Measurements from ENCODE around the gene TMTC1. TPM values are rescaled to one million over a fixed set of nuclear protein-coding genes. Genes with fewer than 3 reads are reported as not detected.

TMTC1 gene
- total RNA-seq, 1 experiment from 2014 or later: 6.1 TPM

DNA sequence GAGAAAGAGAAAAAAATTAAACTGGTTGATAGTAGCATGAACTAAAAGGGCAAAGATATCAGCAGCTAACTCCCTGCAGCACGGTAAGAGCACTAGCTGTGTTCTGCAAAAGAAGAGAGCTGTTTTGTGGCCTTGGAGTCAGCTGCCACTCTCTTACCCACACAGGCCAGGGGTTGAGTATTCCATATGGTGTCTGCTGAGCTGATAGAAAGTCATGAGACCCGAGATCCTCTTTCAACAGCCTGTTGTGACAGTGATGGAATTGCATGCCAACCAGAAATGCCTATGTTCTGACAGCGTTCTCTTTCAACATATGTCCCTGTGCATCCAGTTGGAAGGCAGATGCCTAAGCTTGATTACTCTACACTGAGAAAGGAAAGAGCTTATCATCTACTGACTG is 39.9 kb downstream of the TMTC1 start:
- CTCF ChIA-PET: no interaction called here
- POLR2A ChIA-PET (ENCODE audit: low non-redundant PET): no interaction called here
- Histone ChIP-seq H3K27ac (ENCODE audit: low read depth, low read length, poor library complexity, severe bottlenecking) (no peak overlapping the region), H3K4me1 (ENCODE audit: insufficient read depth, low read length, poor library complexity, severe bottlenecking) (no peaks in the 10 kb centered on the region), H3K9me3 (ENCODE audit: low read depth, low read length, poor library complexity, severe bottlenecking) (no peaks in the 10 kb centered on the region), H3K27me3 (replicated peaks; ENCODE audit: insufficient read depth, low read depth, low read length, poor library complexity) (no peaks in the 10 kb centered on the region), H3K36me3 (ENCODE audit: insufficient read depth, low read length, poor library complexity, severe bottlenecking) (no peaks in the 10 kb centered on the region), H3K4me3 (ENCODE audit: low read depth, low read length, poor library complexity, severe bottlenecking) (no peak overlapping the region)
- DNase-seq (ENCODE audit: low spot score): peak; percentile 46
- no peak for TF ChIP-seq EZH2 (IDR thresholded peaks at IDR 0.05; ENCODE audit: borderline replicate concordance, low read depth, low read length, poor library complexity, severe bottlenecking)
- TF ChIP-seq CTCF (conservative IDR thresholded peaks at IDR 0.05; ENCODE audit: low read depth, low read length): no peak
- intact Hi-C loops (cut with micrococcal nuclease; ENCODE audit: unreplicated experiment): no loop called here
- no TSS peak for BruUV-seq (replicated peaks)

GRCh38 chr12:29743077-29743476 is 40.7 kb downstream of the TMTC1 start:
- CTCF ChIA-PET: no interaction called here
- Histone ChIP-seq H3K4me1 (ENCODE audit: insufficient read depth, low read length, poor library complexity, severe bottlenecking) (no peaks in the 10 kb centered on the region), H3K4me3 (ENCODE audit: low read depth, low read length, poor library complexity, severe bottlenecking) (no peak overlapping the region), H3K36me3 (ENCODE audit: insufficient read depth, low read length, poor library complexity, severe bottlenecking) (no peaks in the 10 kb centered on the region), H3K9me3 (ENCODE audit: low read depth, low read length, poor library complexity, severe bottlenecking) (no peaks in the 10 kb centered on the region), H3K27ac (ENCODE audit: low read depth, low read length, poor library complexity, severe bottlenecking) (no peak overlapping the region), H3K27me3 (replicated peaks; ENCODE audit: insufficient read depth, low read depth, low read length, poor library complexity) (no peaks in the 10 kb centered on the region)
- no peak for TF ChIP-seq CTCF (conservative IDR thresholded peaks at IDR 0.05; ENCODE audit: low read depth, low read length)
- no TSS peak for BruUV-seq (replicated peaks)
- POLR2A ChIA-PET (ENCODE audit: low non-redundant PET): no interaction called here
- intact Hi-C loops (cut with micrococcal nuclease; ENCODE audit: unreplicated experiment): no loop called here
- no peak for DNase-seq (ENCODE audit: low spot score)

- no peaks in the 10 kb centered on the region for H3K9me3 ChIP-seq (ENCODE audit: low read depth, low read length, poor library complexity, severe bottlenecking)
- TF ChIP-seq CTCF (conservative IDR thresholded peaks at IDR 0.05; ENCODE audit: low read depth, low read length): no peak
- TF ChIP-seq EZH2 (IDR thresholded peaks at IDR 0.05; ENCODE audit: borderline replicate concordance, low read depth, low read length, poor library complexity, severe bottlenecking): no peak
- DNase-seq (ENCODE audit: low spot score): no peak
- no peaks in the 10 kb centered on the region for H3K27me3 ChIP-seq (replicated peaks; ENCODE audit: insufficient read depth, low read depth, low read length, poor library complexity)
- no peaks in the 10 kb centered on the region for H3K4me1 ChIP-seq (ENCODE audit: insufficient read depth, low read length, poor library complexity, severe bottlenecking)
- BruUV-seq (replicated peaks): no TSS peak
- POLR2A ChIA-PET (ENCODE audit: low non-redundant PET): no interaction called here
- intact Hi-C loops (cut with micrococcal nuclease; ENCODE audit: unreplicated experiment): no loop called here
- CTCF ChIA-PET: no interaction called here
- no peaks in the 10 kb centered on the region for H3K36me3 ChIP-seq (ENCODE audit: insufficient read depth, low read length, poor library complexity, severe bottlenecking)
- H3K27ac ChIP-seq (ENCODE audit: low read depth, low read length, poor library complexity, severe bottlenecking): no peak overlapping the region
- H3K4me3 ChIP-seq (ENCODE audit: low read depth, low read length, poor library complexity, severe bottlenecking): no peak overlapping the region
These were observed 41.1 kb downstream of the TMTC1 start for GRCh38 chr12:29742646-29743045.
